Ishikawa (cell line): Measurements from ENCODE around the gene MOXD1.

ENCODE experiments used
- EP300 ChIP-seq: IDR thresholded peaks from 2 replicates; pipeline ENCODE4 v1.6.1; 2012; ENCODE audit warnings: borderline replicate concordance
- RAD21 ChIP-seq: IDR thresholded peaks from 2 replicates; pipeline ENCODE4 v1.6.1; 2012; ENCODE audit warnings: low read depth
- TAF1 ChIP-seq: IDR thresholded peaks from 2 replicates; pipeline ENCODE4 v1.6.1; 2012; ENCODE audit warnings: low read depth, mild to moderate bottlenecking
- TCF12 ChIP-seq: IDR thresholded peaks from 2 replicates; pipeline ENCODE4 v1.6.1; 2012; ENCODE audit warnings: low read depth
- TEAD4 ChIP-seq: IDR thresholded peaks from 2 replicates; pipeline ENCODE4 v1.6.1; 2012

- TF ChIP-seq RAD21, result no peak
- TF ChIP-seq TEAD4, result no peak
- no peak for TF ChIP-seq TAF1
- no peak for TF ChIP-seq TCF12
- TF ChIP-seq EP300, result no peak
These were observed 111.5 kb downstream of the MOXD1 start for GRCh38 chr6:132289756-132290155.
